Measurements from ENCODE around the gene MLLT3.

Gene MLLT3

GRCh38 chr9:20343325-20343724, 279.0 kb downstream of the MLLT3 start:
- no peak for DNase-seq (ENCODE audit: low read depth in 2 of 2)

- DNase-seq (ENCODE audit: low read depth in 2 of 2): no peak
Observed at GRCh38 chr9:20340511-20340861, 281.8 kb downstream of the MLLT3 start.

GRCh38 chr9:20335668-20336332, 286.5 kb downstream of the MLLT3 start:
- DNase-seq (ENCODE audit: low read depth in 2 of 2): no peak

GRCh38 chr9:20333991-20334390, 288.3 kb downstream of the MLLT3 start:
- no peak for DNase-seq (ENCODE audit: low read depth in 2 of 2)

GRCh38 chr9:20331095-20331685, 291.1 kb downstream of the MLLT3 start:
- DNase-seq (ENCODE audit: low read depth in 2 of 2): no peak

- DNase-seq (ENCODE audit: low read depth in 2 of 2): no peak
Observed at GRCh38 chr9:20330688-20331087, 291.6 kb downstream of the MLLT3 start.

- DNase-seq (ENCODE audit: low read depth in 2 of 2): no peak
Observed at GRCh38 chr9:20326516-20326915, 295.8 kb downstream of the MLLT3 start.

- no peak for DNase-seq (ENCODE audit: low read depth in 2 of 2)
Observed at GRCh38 chr9:20325008-20325407, 297.3 kb downstream of the MLLT3 start.

- DNase-seq (ENCODE audit: low read depth in 2 of 2): no peak
Observed at GRCh38 chr9:20322212-20322611, 300.1 kb downstream of the MLLT3 start.

- no peak for DNase-seq (ENCODE audit: low read depth in 2 of 2)
Observed at GRCh38 chr9:20321423-20322082, 300.7 kb downstream of the MLLT3 start.

- DNase-seq (ENCODE audit: low read depth in 2 of 2): no peak
Observed at GRCh38 chr9:20320921-20321320, 301.4 kb downstream of the MLLT3 start.

GRCh38 chr9:20319641-20320337, 302.5 kb downstream of the MLLT3 start:
- no peak for DNase-seq (ENCODE audit: low read depth in 2 of 2)

GRCh38 chr9:20319241-20319640, 303.1 kb downstream of the MLLT3 start:
- no peak for DNase-seq (ENCODE audit: low read depth in 2 of 2)

- no peak for DNase-seq (ENCODE audit: low read depth in 2 of 2)
Observed at GRCh38 chr9:20317701-20318100, 304.6 kb downstream of the MLLT3 start.

GRCh38 chr9:20316372-20316771, 305.9 kb downstream of the MLLT3 start:
- no peak for DNase-seq (ENCODE audit: low read depth in 2 of 2)

- DNase-seq (ENCODE audit: low read depth in 2 of 2): no peak
Observed at GRCh38 chr9:20315677-20316076, 306.6 kb downstream of the MLLT3 start.

GRCh38 chr9:20314981-20315380, 307.3 kb downstream of the MLLT3 start:
- DNase-seq (ENCODE audit: low read depth in 2 of 2): no peak

GRCh38 chr9:20313415-20313814, 308.9 kb downstream of the MLLT3 start:
- no peak for DNase-seq (ENCODE audit: low read depth in 2 of 2)

- no peak for DNase-seq (ENCODE audit: low read depth in 2 of 2)
Observed at GRCh38 chr9:20312732-20313131, 309.6 kb downstream of the MLLT3 start.

- no peak for DNase-seq (ENCODE audit: low read depth in 2 of 2)
Observed at GRCh38 chr9:20310024-20310423, 312.3 kb downstream of the MLLT3 start.

GRCh38 chr9:20309124-20309523, 313.2 kb downstream of the MLLT3 start:
- no peak for DNase-seq (ENCODE audit: low read depth in 2 of 2)

GRCh38 chr9:20307621-20308020, 314.7 kb downstream of the MLLT3 start:
- DNase-seq (ENCODE audit: low read depth in 2 of 2): no peak

GRCh38 chr9:20305452-20305851, 316.8 kb downstream of the MLLT3 start:
- no peak for DNase-seq (ENCODE audit: low read depth in 2 of 2)
